Mucosa of descending colon (tissue), 3 donors: Measurements from ENCODE around the gene MED12L. TPM values are rescaled to one million over a fixed set of nuclear protein-coding genes. Genes with fewer than 3 reads are reported as not detected.
"Not testable (repeated sequence)": the region's sequence is repeated elsewhere in the genome, so short reads cannot be mapped to it uniquely, and the experiment has no call there.

Experiments
- ATAC-seq: fragments of 200-7000 bp; cut with Tn5 transposase; one replicate; pipeline ENCODE4 v1.9.1; 2020; ENCODE audit warnings: mild to moderate bottlenecking, moderate library complexity
- DNase-seq, 3 donors: peaks; one replicate each; pipeline ENCODE4 v3.0.0-alpha.2; 2020
- H3K36me3 ChIP-seq: fragments of 200-600 bp; one replicate; pipeline ENCODE4 v1.8.0; 2021; ENCODE audit warnings: low read depth, mild to moderate bottlenecking
- H3K4me1 ChIP-seq: fragments of 200-600 bp; one replicate; pipeline ENCODE4 v1.8.0; 2021; ENCODE audit warnings: low read depth, mild to moderate bottlenecking
- H3K4me3 ChIP-seq: fragments of 200-600 bp; one replicate; pipeline ENCODE4 v1.8.0; 2021; ENCODE audit warnings: mild to moderate bottlenecking
- H3K9me3 ChIP-seq: fragments of 200-600 bp; one replicate; pipeline ENCODE4 v1.8.0; 2021; ENCODE audit warnings: mild to moderate bottlenecking
- CTCF ChIP-seq: fragments of 200-600 bp; IDR thresholded peaks from one replicate; pipeline ENCODE4 v1.8.0; 2022; ENCODE audit warnings: antibody characterized with exemption, mild to moderate bottlenecking
- intact Hi-C, 2 donors: fragments of 100-400 bp; cut with DNase I in 1 of 2; cut with micrococcal nuclease in 1 of 2; formaldehyde crosslinking; loops; one replicate each; pipeline versions ENCODE4 v1.11.0 to v1.11.1; 2022; cut with DNase I, micrococcal nuclease
- total RNA-seq, 3 donors: library from RNA; stranded (reverse); fragmentation: NEBNext Ultra II Directional in 2 of 3; extraction: Animal tissue kit (Norgen Biotek cat#: 25700) in 2 of 3; gene quantifications; one replicate each; pipeline versions ENCODE4 v1.2.1 to v1.2.4, GENCODE V29; 2021 to 2023
- donor health status: DM: no; HTN: no; CAD: no; lungs with moderate emphysema.
- donor health status: DM: no; HTN: no; CAD: no.
- donor health status: DM: no; HTN: yes; CAD: no.

The MED12L gene
- total RNA-seq, 3 donors from 2014 or later = 0.39 to 2.4 (median 0.55) TPM

- H3K4me1 ChIP-seq = no peaks in the 10 kb centered on the region
- no peaks in the 10 kb centered on the region for H3K36me3 ChIP-seq
- intact Hi-C loops = no loop called here
- no peak for DNase-seq
- no peaks in the 10 kb centered on the region for H3K9me3 ChIP-seq
- H3K4me3 ChIP-seq = no peak overlapping the region
- no peak for ATAC-seq
- TF ChIP-seq CTCF = no peak
Observed at GRCh38 chr3:151052346-151052745, 33.1 kb upstream of the MED12L start.

GRCh38 chr3:151052756-151053155, 32.7 kb upstream of the MED12L start:
- ATAC-seq = no peak
- DNase-seq = no peak
- H3K36me3 ChIP-seq = no peaks in the 10 kb centered on the region
- no peaks in the 10 kb centered on the region for H3K4me1 ChIP-seq
- intact Hi-C loops = no loop called here
- H3K9me3 ChIP-seq = no peaks in the 10 kb centered on the region
- TF ChIP-seq CTCF = no peak
- no peak overlapping the region for H3K4me3 ChIP-seq

- no peak for DNase-seq
- intact Hi-C loops = no loop called here
- H3K36me3 ChIP-seq = no peaks in the 10 kb centered on the region
- no peak for TF ChIP-seq CTCF
- no peak overlapping the region for H3K4me3 ChIP-seq
- no peaks in the 10 kb centered on the region for H3K9me3 ChIP-seq
- H3K4me1 ChIP-seq = no peaks in the 10 kb centered on the region
- no peak for ATAC-seq
Observed at GRCh38 chr3:151058740-151059139, 26.7 kb upstream of the MED12L start.

- DNase-seq (no peak), ATAC-seq (no peak)
- no peak for TF ChIP-seq CTCF
- Histone ChIP-seq H3K36me3 (no peaks in the 10 kb centered on the region), H3K4me1 (no peaks in the 10 kb centered on the region), H3K9me3 (no peaks in the 10 kb centered on the region), H3K4me3 (no peak overlapping the region)
- intact Hi-C loops = no loop called here
Observed at GRCh38 chr3:151062611-151063010, 22.9 kb upstream of the MED12L start.

- Histone ChIP-seq H3K36me3 (no peaks in the 10 kb centered on the region), H3K4me3 (no peak overlapping the region), H3K9me3 (no peaks in the 10 kb centered on the region), H3K4me1 (no peaks in the 10 kb centered on the region)
- DNase-seq (no peak), ATAC-seq (no peak)
- TF ChIP-seq CTCF = no peak
- intact Hi-C loops = no loop called here
Observed at GRCh38 chr3:151067158-151067557, 18.3 kb upstream of the MED12L start.

- ATAC-seq, H3K4me1 ChIP-seq, H3K4me3 ChIP-seq, H3K36me3 ChIP-seq, intact Hi-C loops, DNase-seq, H3K9me3 ChIP-seq: not testable (repeated sequence)
Observed at GRCh38 chr3:151072842-151073241, 12.6 kb upstream of the MED12L start.
